ENCODE results near the gene KRTCAP3. TPM values are rescaled to one million over a fixed set of nuclear protein-coding genes. Genes with fewer than 3 reads are reported as not detected.

Gene KRTCAP3
- total and polyA plus RNA-seq, 9 of the 15 experiments (the other 6 are each of a cell fraction or from before 2014, with no cell fraction given), result 0.24 to 1.4 (median 0.73) TPM

GRCh38 chr2:27428213-27428977 lies 13.8 kb upstream of the KRTCAP3 start, which contains the start of gene NRBP1 (continued):
- TF ChIP-seq MGA (IDR thresholded peaks at IDR 0.05) (no peak), ATF2 (CRISPR knock-in tag; IDR thresholded peaks at IDR 0.05) (no peak), SUPT5H (IDR thresholded peaks at IDR 0.05) (peak; percentile 91), FOXK2 (conservative IDR thresholded peaks at IDR 0.05 in 1 of 2, IDR thresholded peaks at IDR 0.05 in 1 of 2; ENCODE audit: low read depth in 2 of 2) (peak in 1 of 2 experiments; percentile 51; a peak in 1 of 4 replicates), ATF4 (CRISPR knock-in tag; IDR thresholded peaks at IDR 0.05) (no peak), KDM1A (IDR thresholded peaks at IDR 0.05) (no peak), NONO (IDR thresholded peaks at IDR 0.05; ENCODE audit: low read depth in 2 of 2, low read length in 1 of 2) (peak in 1 of 2 experiments; percentile 55; a peak in 2 of 4 replicates), TCFL5 (CRISPR knock-in tag; conservative IDR thresholded peaks at IDR 0.05) (no peak), SFPQ (IDR thresholded peaks at IDR 0.05; ENCODE audit: low read depth, low read length) (no peak)
